ENCODE data around the gene CSF2RB.

CSF2RB gene

GRCh38 chr22:36981247-36981775, 67.9 kb downstream of the CSF2RB start:
- H3K27me3 ChIP-seq (ENCODE audit: insufficient read depth, low read length, poor library complexity, severe bottlenecking) = no peaks in the 10 kb centered on the region
- H3K36me3 ChIP-seq (ENCODE audit: insufficient read depth, low read length) = no peaks in the 10 kb centered on the region
- H4K20me1 ChIP-seq (ENCODE audit: insufficient read depth, low read length, poor library complexity, severe bottlenecking) = no peaks in the 10 kb centered on the region
- H3F3A ChIP-seq (ENCODE audit: low read depth) = no peaks in the 10 kb centered on the region
- no peak overlapping the region for H3K4me2 ChIP-seq (ENCODE audit: low read depth, low read length, poor library complexity, severe bottlenecking)
- H3K9ac ChIP-seq (ENCODE audit: low read depth, low read length, poor library complexity, severe bottlenecking) = no peak overlapping the region
- no peak overlapping the region for H3K4me3 ChIP-seq (ENCODE audit: low read length, poor library complexity, severe bottlenecking)
- peaks cover 9% of the 10 kb centered on the region; the same call in 1 of the 2 replicates for H3K9me3 ChIP-seq (ENCODE audit: insufficient read depth, low read depth, low read length)
- no peak overlapping the region for H2AFZ ChIP-seq (ENCODE audit: low read length)
- no peaks in the 10 kb centered on the region for H3K79me2 ChIP-seq (ENCODE audit: insufficient read depth, low read length)
- no peaks in the 10 kb centered on the region for H3K9me2 ChIP-seq (replicated peaks; ENCODE audit: low read depth, low read length)
- TF ChIP-seq EZH2phosphoT487 (IDR thresholded peaks at IDR 0.05; ENCODE audit: borderline replicate concordance) = no peak
- TF ChIP-seq CTCF (conservative IDR thresholded peaks at IDR 0.05; ENCODE audit: low read length) = no peak
- peaks cover 4% of the 10 kb centered on the region for H3K4me1 ChIP-seq (ENCODE audit: insufficient read depth, low read length, poor library complexity, severe bottlenecking)

GRCh38 chr22:36982136-36982535, 68.7 kb downstream of the CSF2RB start:
- Histone ChIP-seq H3K9me2 (replicated peaks; ENCODE audit: low read depth, low read length) (no peaks in the 10 kb centered on the region), H3K36me3 (ENCODE audit: insufficient read depth, low read length) (no peaks in the 10 kb centered on the region), H3K27me3 (ENCODE audit: insufficient read depth, low read length, poor library complexity, severe bottlenecking) (no peaks in the 10 kb centered on the region), H3F3A (ENCODE audit: low read depth) (no peaks in the 10 kb centered on the region), H3K9me3 (ENCODE audit: insufficient read depth, low read depth, low read length) (peaks cover 12% of the 10 kb centered on the region; the same call in 1 of the 2 replicates), H3K4me1 (ENCODE audit: insufficient read depth, low read length, poor library complexity, severe bottlenecking) (peaks cover 4% of the 10 kb centered on the region), H2AFZ (ENCODE audit: low read length) (no peak overlapping the region), H4K20me1 (ENCODE audit: insufficient read depth, low read length, poor library complexity, severe bottlenecking) (no peaks in the 10 kb centered on the region), H3K4me3 (ENCODE audit: low read length, poor library complexity, severe bottlenecking) (no peak overlapping the region), H3K4me2 (ENCODE audit: low read depth, low read length, poor library complexity, severe bottlenecking) (no peak overlapping the region), H3K79me2 (ENCODE audit: insufficient read depth, low read length) (no peaks in the 10 kb centered on the region), H3K9ac (ENCODE audit: low read depth, low read length, poor library complexity, severe bottlenecking) (no peak overlapping the region)
- TF ChIP-seq EZH2phosphoT487 (IDR thresholded peaks at IDR 0.05; ENCODE audit: borderline replicate concordance) (no peak), CTCF (conservative IDR thresholded peaks at IDR 0.05; ENCODE audit: low read length) (peak; percentile 59)

- H3K9me2 ChIP-seq (replicated peaks; ENCODE audit: low read depth, low read length) = no peaks in the 10 kb centered on the region
- no peaks in the 10 kb centered on the region for H3K27me3 ChIP-seq (ENCODE audit: insufficient read depth, low read length, poor library complexity, severe bottlenecking)
- peaks cover 12% of the 10 kb centered on the region; the same call in 1 of the 2 replicates for H3K9me3 ChIP-seq (ENCODE audit: insufficient read depth, low read depth, low read length)
- no peak overlapping the region for H3K4me3 ChIP-seq (ENCODE audit: low read length, poor library complexity, severe bottlenecking)
- no peaks in the 10 kb centered on the region for H3K36me3 ChIP-seq (ENCODE audit: insufficient read depth, low read length)
- H3K4me1 ChIP-seq (ENCODE audit: insufficient read depth, low read length, poor library complexity, severe bottlenecking) = peaks cover 4% of the 10 kb centered on the region
- no peak overlapping the region for H2AFZ ChIP-seq (ENCODE audit: low read length)
- H3K9ac ChIP-seq (ENCODE audit: low read depth, low read length, poor library complexity, severe bottlenecking) = no peak overlapping the region
- no peaks in the 10 kb centered on the region for H3F3A ChIP-seq (ENCODE audit: low read depth)
- H3K79me2 ChIP-seq (ENCODE audit: insufficient read depth, low read length) = no peaks in the 10 kb centered on the region
- TF ChIP-seq EZH2phosphoT487 (IDR thresholded peaks at IDR 0.05; ENCODE audit: borderline replicate concordance) (no peak), CTCF (conservative IDR thresholded peaks at IDR 0.05; ENCODE audit: low read length) (no peak)
- H4K20me1 ChIP-seq (ENCODE audit: insufficient read depth, low read length, poor library complexity, severe bottlenecking) = no peaks in the 10 kb centered on the region
- H3K4me2 ChIP-seq (ENCODE audit: low read depth, low read length, poor library complexity, severe bottlenecking) = no peak overlapping the region
Measured at GRCh38 chr22:36985211-36985889, 71.9 kb downstream of the CSF2RB start.

Data from Loucy (cell line).